Measurements from ENCODE around the gene KCNMA1. TPM values are rescaled to one million over a fixed set of nuclear protein-coding genes. Genes with fewer than 3 reads are reported as not detected.

The KCNMA1 gene
- total RNA-seq, 4 donors from 2014 or later: 4.6 to 10.5 (median 7.8) TPM

DNA sequence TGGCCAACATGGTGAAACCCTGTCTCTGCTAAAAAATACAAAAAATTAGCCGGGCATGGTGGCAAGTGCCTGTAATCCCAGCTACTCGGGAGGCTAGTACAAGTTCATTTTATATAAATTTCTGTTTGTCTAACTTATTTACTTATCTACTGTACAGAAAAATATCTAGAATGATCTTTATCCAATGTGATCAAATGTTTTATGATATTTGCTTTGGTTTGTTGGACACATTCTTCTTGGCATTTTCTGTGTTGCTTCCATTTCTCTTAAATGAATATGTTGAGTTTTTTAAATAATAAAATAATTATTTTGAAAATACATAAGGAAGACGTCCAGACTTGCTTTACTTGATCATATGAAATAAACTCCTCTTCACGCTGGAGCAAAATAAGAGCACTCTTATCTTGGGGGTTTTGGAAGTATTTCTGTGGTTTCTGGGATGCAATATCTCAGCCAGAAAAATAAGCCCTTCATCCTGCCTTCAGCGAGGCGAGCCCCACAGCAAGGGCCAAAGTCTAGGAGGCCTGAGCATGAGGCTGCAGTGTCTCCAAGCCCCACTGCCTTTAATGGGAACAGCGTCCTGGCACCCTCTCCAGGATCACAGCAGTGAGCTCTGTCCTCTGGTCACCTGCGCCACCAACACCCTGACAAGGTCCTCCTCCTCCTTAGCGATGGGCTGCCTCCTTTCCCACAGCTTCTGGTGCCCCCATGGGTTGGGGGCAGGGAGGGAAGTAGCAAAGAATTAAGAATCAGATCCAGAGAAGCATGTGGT, 480.2 kb downstream of the KCNMA1 start:
- no peak for DNase-seq (ENCODE audit: low spot score in 2 of 2)
- Histone ChIP-seq H3K9me3 (no peaks in the 10 kb centered on the region), H3K36me3 (no peaks in the 10 kb centered on the region), H3K27ac (no peak overlapping the region), H3K4me1 (peaks cover 3% of the 10 kb centered on the region), H3K4me3 (no peak overlapping the region), H3K27me3 (no peaks in the 10 kb centered on the region)
- TF ChIP-seq, protein P1, sequence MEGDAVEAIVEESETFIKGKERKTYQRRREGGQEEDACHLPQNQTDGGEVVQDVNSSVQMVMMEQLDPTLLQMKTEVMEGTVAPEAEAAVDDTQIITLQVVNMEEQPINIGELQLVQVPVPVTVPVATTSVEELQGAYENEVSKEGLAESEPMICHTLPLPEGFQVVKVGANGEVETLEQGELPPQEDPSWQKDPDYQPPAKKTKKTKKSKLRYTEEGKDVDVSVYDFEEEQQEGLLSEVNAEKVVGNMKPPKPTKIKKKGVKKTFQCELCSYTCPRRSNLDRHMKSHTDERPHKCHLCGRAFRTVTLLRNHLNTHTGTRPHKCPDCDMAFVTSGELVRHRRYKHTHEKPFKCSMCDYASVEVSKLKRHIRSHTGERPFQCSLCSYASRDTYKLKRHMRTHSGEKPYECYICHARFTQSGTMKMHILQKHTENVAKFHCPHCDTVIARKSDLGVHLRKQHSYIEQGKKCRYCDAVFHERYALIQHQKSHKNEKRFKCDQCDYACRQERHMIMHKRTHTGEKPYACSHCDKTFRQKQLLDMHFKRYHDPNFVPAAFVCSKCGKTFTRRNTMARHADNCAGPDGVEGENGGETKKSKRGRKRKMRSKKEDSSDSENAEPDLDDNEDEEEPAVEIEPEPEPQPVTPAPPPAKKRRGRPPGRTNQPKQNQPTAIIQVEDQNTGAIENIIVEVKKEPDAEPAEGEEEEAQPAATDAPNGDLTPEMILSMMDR (IDR thresholded peaks at IDR 0.05): no peak
- TF ChIP-seq POLR2AphosphoS5 (IDR thresholded peaks at IDR 0.05) (no peak), POLR2A (IDR thresholded peaks at IDR 0.05) (no peak), EP300 (IDR thresholded peaks at IDR 0.05) (no peak)
- WGBS: 92% methylated on average over 9 of the region's 9 CpGs

DNA sequence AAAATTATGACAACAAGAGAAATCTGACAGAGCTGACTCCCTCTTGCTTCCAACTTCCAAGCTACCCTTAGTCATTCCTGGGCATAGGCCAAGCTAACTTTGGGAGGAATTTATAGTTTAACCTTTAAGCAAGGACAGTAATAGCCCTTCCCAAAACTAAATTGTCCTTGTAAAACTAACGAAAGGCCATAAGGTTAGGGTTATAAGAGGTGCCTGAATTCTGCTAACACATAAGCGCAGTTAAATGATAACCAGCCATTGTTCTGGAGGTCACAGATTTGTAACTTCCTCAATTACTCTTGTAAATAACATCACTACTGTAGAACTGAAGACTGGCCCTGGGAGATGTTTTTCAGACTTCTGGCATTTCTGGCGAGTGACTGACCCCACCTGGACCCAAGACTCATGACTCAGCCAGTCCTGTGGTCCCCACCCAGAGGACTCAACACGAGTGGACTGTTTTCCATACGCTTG, 481.2 kb downstream of the KCNMA1 start:
- Histone ChIP-seq H3K9me3 (no peaks in the 10 kb centered on the region), H3K27me3 (no peaks in the 10 kb centered on the region), H3K4me1 (peaks cover 3% of the 10 kb centered on the region), H3K36me3 (no peaks in the 10 kb centered on the region), H3K27ac (no peak overlapping the region), H3K4me3 (no peak overlapping the region)
- 64% methylated on average over 5 of the region's 5 CpGs for WGBS
- TF ChIP-seq, protein P1 (IDR thresholded peaks at IDR 0.05): no peak
- TF ChIP-seq POLR2AphosphoS5 (IDR thresholded peaks at IDR 0.05) (no peak), EP300 (IDR thresholded peaks at IDR 0.05) (no peak), POLR2A (IDR thresholded peaks at IDR 0.05) (no peak)
- DNase-seq (ENCODE audit: low spot score in 2 of 2): no peak

DNA sequence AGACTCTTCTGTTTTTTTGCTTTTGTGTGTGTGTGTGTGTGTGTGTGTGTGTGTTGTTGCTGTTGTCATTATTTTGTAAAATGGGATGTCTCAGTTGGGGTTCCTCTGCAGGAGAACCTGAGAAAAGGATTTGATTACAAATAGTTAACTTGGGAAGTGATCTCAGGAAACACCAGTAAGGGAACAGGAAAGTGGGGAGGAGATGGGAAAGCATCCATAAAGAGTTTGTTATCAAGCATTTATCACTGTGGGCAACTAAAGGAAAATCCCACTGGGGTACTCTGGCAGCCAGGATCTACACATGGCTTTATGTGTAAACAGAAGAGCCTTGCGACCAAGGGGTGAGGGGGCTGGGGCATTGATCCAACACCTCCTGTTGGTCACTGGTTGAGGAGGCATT, 485.4 kb downstream of the KCNMA1 start:
- H3K9me3 ChIP-seq: no peaks in the 10 kb centered on the region
- no peaks in the 10 kb centered on the region for H3K27me3 ChIP-seq
- WGBS: 86% methylated on average over 1 of the region's 1 CpG
- DNase-seq (ENCODE audit: low spot score in 2 of 2): no peak
- no peaks in the 10 kb centered on the region for H3K36me3 ChIP-seq
- no peak for TF ChIP-seq EP300 (IDR thresholded peaks at IDR 0.05)
- TF ChIP-seq, protein P1 (IDR thresholded peaks at IDR 0.05): no peak
- H3K27ac ChIP-seq: no peak overlapping the region
- H3K4me3 ChIP-seq: no peak overlapping the region
- H3K4me1 ChIP-seq: peaks cover 4% of the 10 kb centered on the region

DNA sequence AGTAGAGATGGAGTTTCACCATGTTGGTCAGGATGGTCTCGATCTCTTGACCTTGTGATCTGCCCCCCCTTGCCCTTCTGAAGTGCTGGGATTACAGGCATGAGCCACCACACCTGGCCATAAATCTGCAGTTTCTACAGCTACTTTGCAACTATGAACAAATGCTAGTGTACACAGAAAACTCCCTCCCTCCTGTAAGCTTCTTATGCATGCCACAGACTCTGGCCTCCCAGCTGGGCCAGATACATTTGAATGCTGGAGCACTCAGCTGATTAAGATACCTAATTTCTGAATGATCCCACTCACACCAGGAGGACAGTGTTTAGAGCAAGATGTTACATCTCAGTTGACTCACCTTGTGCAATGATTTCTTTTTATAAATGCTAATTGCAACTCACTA, 486.2 kb downstream of the KCNMA1 start:
- DNase-seq (ENCODE audit: low spot score in 2 of 2): no peak
- Histone ChIP-seq H3K36me3 (no peaks in the 10 kb centered on the region), H3K9me3 (no peaks in the 10 kb centered on the region), H3K4me1 (peaks cover 4% of the 10 kb centered on the region), H3K27ac (no peak overlapping the region), H3K27me3 (no peaks in the 10 kb centered on the region), H3K4me3 (no peak overlapping the region)
- 100% methylated on average over 1 of the region's 1 CpG for WGBS
- TF ChIP-seq, protein P1 (IDR thresholded peaks at IDR 0.05): no peak
- TF ChIP-seq POLR2A (IDR thresholded peaks at IDR 0.05): no peak
- no peak for TF ChIP-seq EP300 (IDR thresholded peaks at IDR 0.05)
- no peak for TF ChIP-seq POLR2AphosphoS5 (IDR thresholded peaks at IDR 0.05)

DNA sequence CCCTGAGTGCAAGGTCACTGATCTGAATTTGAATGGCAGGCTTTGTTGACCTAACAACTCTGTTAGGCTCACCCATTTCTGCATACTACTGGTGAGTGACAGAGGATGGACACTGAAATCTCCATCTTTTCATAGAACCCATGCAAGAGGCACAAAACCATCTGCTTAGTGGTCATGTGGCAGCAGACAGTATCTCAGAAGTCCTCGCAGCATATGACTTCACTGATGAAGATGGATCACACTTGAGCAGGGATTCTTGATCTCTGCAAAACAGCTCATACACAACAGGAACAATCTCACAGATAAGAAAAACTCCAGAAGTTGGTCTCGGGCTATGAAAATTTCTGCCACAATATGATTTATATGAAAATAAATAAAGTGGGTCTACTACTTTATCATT, 487.9 kb downstream of the KCNMA1 start:
- Histone ChIP-seq H3K9me3 (no peaks in the 10 kb centered on the region), H3K4me1 (peaks cover 4% of the 10 kb centered on the region), H3K36me3 (no peaks in the 10 kb centered on the region), H3K27ac (no peak overlapping the region), H3K27me3 (no peaks in the 10 kb centered on the region), H3K4me3 (no peak overlapping the region)
- DNase-seq (ENCODE audit: low spot score in 2 of 2): no peak
- TF ChIP-seq, protein P1 (IDR thresholded peaks at IDR 0.05): no peak
- no peak for TF ChIP-seq POLR2A (IDR thresholded peaks at IDR 0.05)
- no peak for TF ChIP-seq POLR2AphosphoS5 (IDR thresholded peaks at IDR 0.05)
- no peak for TF ChIP-seq EP300 (IDR thresholded peaks at IDR 0.05)
- 70% methylated on average over 2 of the region's 2 CpGs for WGBS
